Measurements from ENCODE around the gene ACOT8.

ACOT8 gene

DNA sequence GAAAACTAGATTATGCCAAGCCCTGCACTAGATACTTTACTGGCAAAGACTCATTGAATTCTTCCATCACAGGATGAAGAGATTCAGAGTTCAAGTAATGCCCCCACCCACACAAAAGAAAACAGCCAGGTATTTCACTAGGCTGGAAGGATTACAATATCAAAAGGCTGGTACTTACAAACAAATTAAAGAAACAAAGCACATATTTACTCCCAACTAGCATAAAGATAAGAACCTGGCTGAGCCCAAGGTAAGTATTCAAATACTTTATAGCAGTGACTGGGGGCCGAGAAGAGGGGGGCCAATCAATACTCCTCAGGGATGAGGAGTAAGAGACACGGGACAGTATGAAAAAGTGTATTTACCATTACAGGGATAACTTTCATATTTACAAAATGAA, 3.7 kb downstream of the ACOT8 start:
- Histone ChIP-seq H3K36me3 (replicated peaks; ENCODE audit: insufficient read depth, low read length) (no peaks in the 10 kb centered on the region), H3K9me3 (replicated peaks; ENCODE audit: insufficient read depth, low read length) (no peaks in the 10 kb centered on the region), H4K20me1 (ENCODE audit: insufficient read depth, low read length) (no peaks in the 10 kb centered on the region), H2AFZ (ENCODE audit: low read length) (no peak overlapping the region), H3K4me1 (ENCODE audit: low read length) (peaks cover 5% of the 10 kb centered on the region), H3K4me3 (ENCODE audit: low read length) (no peak overlapping the region), H3F3A (ENCODE audit: insufficient read depth, low read length) (no peaks in the 10 kb centered on the region), H3K27ac (ENCODE audit: low read length) (no peak overlapping the region), H3K9ac (ENCODE audit: low read length) (no peak overlapping the region), H3K27me3 (replicated peaks; ENCODE audit: insufficient read depth, low read length) (no peaks in the 10 kb centered on the region), H3K4me2 (ENCODE audit: low read depth, low read length) (no peak overlapping the region), H3K79me2 (ENCODE audit: low read length) (peaks cover 30% of the 10 kb centered on the region), H3K9me2 (replicated peaks; ENCODE audit: insufficient read depth, low read length) (no peaks in the 10 kb centered on the region)
- DNase-seq: no peak
- TF ChIP-seq EZH2 (optimal IDR thresholded peaks at IDR 0.05; ENCODE audit: low read depth, low read length): no peak
- TF ChIP-seq, protein P1, sequence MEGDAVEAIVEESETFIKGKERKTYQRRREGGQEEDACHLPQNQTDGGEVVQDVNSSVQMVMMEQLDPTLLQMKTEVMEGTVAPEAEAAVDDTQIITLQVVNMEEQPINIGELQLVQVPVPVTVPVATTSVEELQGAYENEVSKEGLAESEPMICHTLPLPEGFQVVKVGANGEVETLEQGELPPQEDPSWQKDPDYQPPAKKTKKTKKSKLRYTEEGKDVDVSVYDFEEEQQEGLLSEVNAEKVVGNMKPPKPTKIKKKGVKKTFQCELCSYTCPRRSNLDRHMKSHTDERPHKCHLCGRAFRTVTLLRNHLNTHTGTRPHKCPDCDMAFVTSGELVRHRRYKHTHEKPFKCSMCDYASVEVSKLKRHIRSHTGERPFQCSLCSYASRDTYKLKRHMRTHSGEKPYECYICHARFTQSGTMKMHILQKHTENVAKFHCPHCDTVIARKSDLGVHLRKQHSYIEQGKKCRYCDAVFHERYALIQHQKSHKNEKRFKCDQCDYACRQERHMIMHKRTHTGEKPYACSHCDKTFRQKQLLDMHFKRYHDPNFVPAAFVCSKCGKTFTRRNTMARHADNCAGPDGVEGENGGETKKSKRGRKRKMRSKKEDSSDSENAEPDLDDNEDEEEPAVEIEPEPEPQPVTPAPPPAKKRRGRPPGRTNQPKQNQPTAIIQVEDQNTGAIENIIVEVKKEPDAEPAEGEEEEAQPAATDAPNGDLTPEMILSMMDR (IDR thresholded peaks at IDR 0.05; ENCODE audit: low read length): no peak
- TF ChIP-seq EZH2phosphoT487 (IDR thresholded peaks at IDR 0.05; ENCODE audit: low read length): no peak

DNA sequence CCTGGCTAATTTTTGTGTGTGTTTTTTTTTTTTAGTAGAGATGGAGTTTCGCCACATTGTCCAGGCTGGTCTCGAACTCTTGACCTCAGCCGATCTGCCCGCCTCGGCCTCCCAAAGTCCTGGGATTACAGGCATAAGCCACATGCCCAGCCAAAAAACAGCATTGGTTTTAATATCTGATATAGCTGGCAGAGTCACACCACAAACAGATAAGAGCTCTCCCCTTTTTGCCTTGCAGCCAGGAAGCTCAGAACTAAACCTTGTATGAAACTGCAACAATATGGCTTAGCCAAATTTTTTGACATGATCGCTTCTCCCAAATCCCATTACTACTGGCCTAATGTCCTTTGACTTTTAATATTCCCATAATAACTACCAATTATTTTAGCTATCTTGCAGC, 4.9 kb downstream of the ACOT8 start:
- no peak for DNase-seq
- Histone ChIP-seq H3K9me3 (replicated peaks; ENCODE audit: insufficient read depth, low read length) (no peaks in the 10 kb centered on the region), H3K36me3 (replicated peaks; ENCODE audit: insufficient read depth, low read length) (no peaks in the 10 kb centered on the region)

DNA sequence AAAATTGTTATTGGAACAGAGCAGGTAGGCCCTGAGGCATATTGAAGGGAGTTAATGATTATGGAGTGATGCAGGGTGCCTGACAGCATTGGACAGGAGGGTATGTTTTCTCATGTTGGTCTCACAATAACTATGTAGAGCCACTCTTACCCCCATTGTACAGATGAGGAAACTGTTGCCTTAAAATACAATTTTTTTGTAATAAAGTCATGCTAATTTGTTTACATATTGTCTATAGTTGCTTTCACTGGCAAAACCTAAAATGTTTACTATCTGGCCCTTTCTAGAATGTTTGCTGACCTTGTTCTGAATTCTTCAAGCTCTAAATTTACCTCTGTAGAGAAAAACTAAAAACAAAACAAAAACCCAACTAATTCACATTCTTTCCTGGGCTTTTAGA, 5.7 kb downstream of the ACOT8 start:
- Histone ChIP-seq H3F3A (ENCODE audit: insufficient read depth, low read length) (no peaks in the 10 kb centered on the region), H3K36me3 (replicated peaks; ENCODE audit: insufficient read depth, low read length) (no peaks in the 10 kb centered on the region)
- DNase-seq: no peak

More for the DNA sequence above, 4.9 kb downstream of the ACOT8 start:
- no peak overlapping the region for H3K4me3 ChIP-seq (ENCODE audit: low read length)
- H4K20me1 ChIP-seq (ENCODE audit: insufficient read depth, low read length): no peaks in the 10 kb centered on the region
- no peak overlapping the region for H2AFZ ChIP-seq (ENCODE audit: low read length)
- H3K4me1 ChIP-seq (ENCODE audit: low read length): no peaks in the 10 kb centered on the region; the same call in 1 of the 2 replicates
- H3K27ac ChIP-seq (ENCODE audit: low read length): no peak overlapping the region
- TF ChIP-seq EZH2 (optimal IDR thresholded peaks at IDR 0.05; ENCODE audit: low read depth, low read length) (no peak), EZH2phosphoT487 (IDR thresholded peaks at IDR 0.05; ENCODE audit: low read length) (no peak)
- TF ChIP-seq, protein P1 (IDR thresholded peaks at IDR 0.05; ENCODE audit: low read length): no peak
- H3F3A ChIP-seq (ENCODE audit: insufficient read depth, low read length): no peaks in the 10 kb centered on the region
- no peak overlapping the region for H3K4me2 ChIP-seq (ENCODE audit: low read depth, low read length)
- no peaks in the 10 kb centered on the region for H3K27me3 ChIP-seq (replicated peaks; ENCODE audit: insufficient read depth, low read length)
- peaks cover 24% of the 10 kb centered on the region for H3K79me2 ChIP-seq (ENCODE audit: low read length)
- H3K9ac ChIP-seq (ENCODE audit: low read length): no peak overlapping the region
- H3K9me2 ChIP-seq (replicated peaks; ENCODE audit: insufficient read depth, low read length): no peaks in the 10 kb centered on the region

More for the DNA sequence above, 5.7 kb downstream of the ACOT8 start:
- no peaks in the 10 kb centered on the region for H4K20me1 ChIP-seq (ENCODE audit: insufficient read depth, low read length)
- no peak overlapping the region for H3K4me3 ChIP-seq (ENCODE audit: low read length)
- H3K27ac ChIP-seq (ENCODE audit: low read length): no peak overlapping the region
- no peak overlapping the region for H3K4me2 ChIP-seq (ENCODE audit: low read depth, low read length)
- peaks cover 18% of the 10 kb centered on the region for H3K79me2 ChIP-seq (ENCODE audit: low read length)
- H3K9ac ChIP-seq (ENCODE audit: low read length): no peak overlapping the region
- no peak overlapping the region for H2AFZ ChIP-seq (ENCODE audit: low read length)
- H3K27me3 ChIP-seq (replicated peaks; ENCODE audit: insufficient read depth, low read length): no peaks in the 10 kb centered on the region
- no peaks in the 10 kb centered on the region; the same call in 1 of the 2 replicates for H3K4me1 ChIP-seq (ENCODE audit: low read length)
- no peaks in the 10 kb centered on the region for H3K9me2 ChIP-seq (replicated peaks; ENCODE audit: insufficient read depth, low read length)
- no peaks in the 10 kb centered on the region for H3K9me3 ChIP-seq (replicated peaks; ENCODE audit: insufficient read depth, low read length)
- TF ChIP-seq EZH2phosphoT487 (IDR thresholded peaks at IDR 0.05; ENCODE audit: low read length): no peak
- TF ChIP-seq, protein P1 (IDR thresholded peaks at IDR 0.05; ENCODE audit: low read length): no peak
- TF ChIP-seq EZH2 (optimal IDR thresholded peaks at IDR 0.05; ENCODE audit: low read depth, low read length): no peak

Measured in MM.1S (cell line).